GM12801 (cell line): ENCODE measurements around the gene BCKDHA.

ENCODE experiments used
- TF ChIP-seq, protein P1 (sequence below): IDR thresholded peaks from one replicate; pipeline ENCODE4 v1.5.1; 2011; ENCODE audit warnings: control low read depth; ENCODE audit not compliant: insufficient read length; ENCODE audit errors: extremely low read depth

BCKDHA gene

DNA sequence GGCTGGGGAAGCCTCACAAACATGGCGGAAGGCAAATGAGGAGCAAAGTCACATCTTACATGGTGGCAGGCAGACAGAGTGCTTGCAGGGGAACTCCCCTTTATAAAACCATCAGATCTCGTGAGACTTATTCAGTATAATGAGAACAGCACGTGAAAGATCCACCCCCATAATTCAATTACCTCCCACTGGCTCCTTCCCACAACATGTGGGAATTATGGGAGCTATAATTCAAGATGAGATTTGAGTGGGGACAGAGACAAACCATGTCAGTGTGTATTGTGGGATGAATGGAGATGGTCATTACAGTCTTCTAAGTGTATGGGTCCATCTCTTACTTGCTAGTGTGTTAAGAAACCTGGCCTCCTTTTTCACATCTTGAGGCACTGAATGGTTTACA is 4.4 kb downstream of the BCKDHA start:
- TF ChIP-seq, protein P1, sequence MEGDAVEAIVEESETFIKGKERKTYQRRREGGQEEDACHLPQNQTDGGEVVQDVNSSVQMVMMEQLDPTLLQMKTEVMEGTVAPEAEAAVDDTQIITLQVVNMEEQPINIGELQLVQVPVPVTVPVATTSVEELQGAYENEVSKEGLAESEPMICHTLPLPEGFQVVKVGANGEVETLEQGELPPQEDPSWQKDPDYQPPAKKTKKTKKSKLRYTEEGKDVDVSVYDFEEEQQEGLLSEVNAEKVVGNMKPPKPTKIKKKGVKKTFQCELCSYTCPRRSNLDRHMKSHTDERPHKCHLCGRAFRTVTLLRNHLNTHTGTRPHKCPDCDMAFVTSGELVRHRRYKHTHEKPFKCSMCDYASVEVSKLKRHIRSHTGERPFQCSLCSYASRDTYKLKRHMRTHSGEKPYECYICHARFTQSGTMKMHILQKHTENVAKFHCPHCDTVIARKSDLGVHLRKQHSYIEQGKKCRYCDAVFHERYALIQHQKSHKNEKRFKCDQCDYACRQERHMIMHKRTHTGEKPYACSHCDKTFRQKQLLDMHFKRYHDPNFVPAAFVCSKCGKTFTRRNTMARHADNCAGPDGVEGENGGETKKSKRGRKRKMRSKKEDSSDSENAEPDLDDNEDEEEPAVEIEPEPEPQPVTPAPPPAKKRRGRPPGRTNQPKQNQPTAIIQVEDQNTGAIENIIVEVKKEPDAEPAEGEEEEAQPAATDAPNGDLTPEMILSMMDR: no peak

DNA sequence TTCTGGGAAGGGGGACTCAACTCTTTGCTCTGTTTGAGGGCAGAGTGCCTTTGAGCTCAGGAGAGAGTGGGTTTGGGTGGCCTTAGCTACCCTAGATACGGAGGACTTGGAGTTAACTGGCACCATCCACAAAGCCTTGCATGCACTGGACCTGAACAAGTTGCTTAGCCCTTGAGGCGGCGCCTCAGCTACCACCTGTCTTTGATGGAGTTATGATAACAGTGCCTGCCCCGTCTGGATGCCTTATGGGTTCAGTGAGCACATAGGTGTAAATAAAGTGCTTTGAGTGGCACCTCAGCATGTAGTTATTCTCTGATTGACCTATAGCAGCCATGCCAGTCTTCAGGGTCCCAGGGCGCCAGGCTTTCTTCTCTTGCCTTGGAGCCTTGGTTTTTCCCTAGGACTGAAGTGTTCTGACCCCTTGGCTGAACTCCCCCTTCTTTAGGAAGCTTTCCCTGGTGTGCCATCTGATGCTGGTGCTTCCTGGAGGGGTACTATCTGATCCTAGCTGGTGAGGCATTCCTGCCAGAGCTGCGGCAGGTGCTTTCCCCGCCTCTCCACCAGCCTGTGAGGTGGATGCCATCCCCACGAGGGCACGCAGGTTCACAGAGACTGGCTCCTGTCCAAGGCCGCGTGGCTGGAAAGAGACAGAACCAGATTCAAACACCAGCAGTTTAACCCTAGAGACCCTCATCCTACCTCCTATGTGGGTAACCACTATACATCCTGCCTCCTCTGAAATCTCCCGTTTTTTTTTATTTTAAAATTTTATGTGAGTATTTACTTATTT is 5.8 kb downstream of the BCKDHA start:
- TF ChIP-seq, protein P1: no peak

DNA sequence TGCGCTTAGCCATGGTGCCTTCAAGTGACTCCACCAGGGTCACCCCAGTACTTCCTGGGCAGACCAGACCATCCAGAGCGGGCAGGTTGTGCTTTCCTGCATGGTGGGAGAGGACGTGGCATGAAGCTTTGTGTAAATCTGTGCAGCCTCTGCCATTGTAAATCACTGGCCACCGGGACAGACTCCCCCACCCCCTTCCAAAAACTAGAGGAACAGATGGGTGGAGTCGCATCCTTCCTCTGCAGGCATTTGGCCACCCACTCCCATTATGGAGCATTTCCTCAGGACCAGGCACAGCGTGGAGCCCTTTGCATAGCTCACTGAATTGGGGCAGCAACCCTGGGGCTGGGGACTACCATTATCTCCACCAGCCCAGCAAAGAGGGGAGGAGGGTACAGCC is 8.2 kb downstream of the BCKDHA start:
- TF ChIP-seq, protein P1: no peak

DNA sequence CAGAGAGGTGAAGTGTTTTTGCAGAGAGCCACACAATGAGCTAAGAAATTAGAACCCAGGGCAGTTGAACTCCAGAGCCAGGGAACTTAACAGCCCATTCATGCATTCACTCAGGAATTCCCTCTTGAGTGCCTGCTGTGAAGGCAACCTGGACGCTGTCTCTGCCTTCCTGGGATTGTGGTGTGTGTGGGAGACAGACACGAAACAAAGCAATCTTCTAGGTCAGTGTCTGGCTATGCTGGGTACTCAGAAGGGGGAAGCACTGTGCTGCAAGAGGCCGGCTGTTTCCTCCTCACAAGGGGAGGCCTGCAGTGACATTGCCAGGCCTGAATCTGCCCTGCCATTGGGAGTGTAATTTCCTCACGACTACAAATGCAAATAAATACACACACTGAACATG is 9.7 kb downstream of the BCKDHA start:
- TF ChIP-seq, protein P1: no peak

DNA sequence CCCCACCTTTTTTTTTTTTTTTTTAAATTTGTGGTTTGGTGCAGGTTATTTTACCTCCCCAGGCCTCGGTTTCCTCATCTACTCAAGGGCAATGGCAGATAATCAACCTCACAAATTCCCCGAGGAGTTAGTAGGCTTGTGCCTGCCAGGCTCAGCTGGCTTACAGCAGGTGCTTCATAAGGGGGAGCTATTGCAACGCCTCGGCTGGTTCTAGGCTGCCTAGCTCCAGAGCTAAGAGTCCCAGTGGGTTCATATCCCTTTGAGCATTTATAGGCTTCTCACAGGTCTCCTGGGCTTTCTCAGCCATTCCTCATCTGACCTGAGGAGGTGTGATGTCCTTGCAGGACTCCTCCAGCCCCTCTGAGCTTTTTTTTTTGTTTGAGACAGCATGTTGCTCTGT is 10.6 kb downstream of the BCKDHA start:
- TF ChIP-seq, protein P1: no peak

DNA sequence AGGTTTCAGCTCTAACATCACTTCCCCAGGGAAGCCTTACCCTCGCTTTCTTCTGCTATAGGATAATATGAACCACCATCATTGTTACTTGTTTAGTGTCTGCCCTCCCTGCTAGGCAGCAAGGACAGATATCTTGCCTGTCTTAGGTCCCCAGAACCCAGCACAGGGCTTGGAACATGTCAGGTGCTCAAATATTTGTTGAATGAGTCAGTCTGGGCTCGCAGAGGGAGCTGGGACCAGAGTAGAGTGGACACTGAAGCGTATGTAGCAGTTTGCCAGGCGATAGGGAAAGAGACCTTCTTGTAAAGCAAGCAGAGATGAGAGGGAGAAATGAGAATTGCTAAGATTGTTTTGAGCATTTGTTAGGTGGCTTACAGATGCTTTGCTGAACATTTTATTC is 11.7 kb downstream of the BCKDHA start:
- TF ChIP-seq, protein P1: no peak

DNA sequence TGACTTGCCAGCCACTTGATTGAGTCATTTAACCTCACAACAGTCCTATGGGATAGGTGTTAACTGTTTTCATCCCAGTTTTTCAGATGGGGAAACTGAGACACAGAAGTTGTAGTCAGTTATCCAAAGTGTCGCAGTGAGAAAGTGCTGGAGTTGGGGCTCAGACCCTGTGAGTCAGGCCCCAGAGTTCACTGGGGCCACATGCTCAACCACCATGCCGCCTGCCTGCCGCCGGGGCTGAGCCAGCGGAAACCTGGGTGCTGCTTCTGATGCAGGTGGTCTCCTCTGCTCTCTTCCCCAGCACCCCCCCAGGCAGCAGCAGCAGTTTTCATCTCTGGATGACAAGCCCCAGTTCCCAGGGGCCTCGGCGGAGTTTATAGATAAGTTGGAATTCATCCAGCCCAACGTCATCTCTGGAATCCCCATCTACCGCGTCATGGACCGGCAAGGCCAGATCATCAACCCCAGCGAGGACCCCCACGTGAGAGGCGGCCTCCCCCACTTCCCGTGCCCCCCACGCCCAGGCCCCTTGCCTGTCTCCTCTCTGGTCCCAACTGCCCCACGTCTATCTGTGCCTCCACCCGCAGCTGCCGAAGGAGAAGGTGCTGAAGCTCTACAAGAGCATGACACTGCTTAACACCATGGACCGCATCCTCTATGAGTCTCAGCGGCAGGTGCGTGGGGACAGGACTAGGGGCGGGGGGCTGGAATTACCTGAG is 12.9 kb downstream of the BCKDHA start:
- TF ChIP-seq, protein P1: no peak
